BE2C (cell line): ENCODE measurements around the gene SHTN1.

Experiments
- DNase-seq: peaks from one replicate; pipeline ENCODE4 v3.0.0-alpha.2; 2020
- H3K27me3 ChIP-seq: fragments of 250-450 bp; sonication (Bioruptor Pico); 2 replicates; pipeline ENCODE4 v1.5.1; 2020; ENCODE audit warnings: mild to moderate bottlenecking
- H3K36me3 ChIP-seq: fragments of 250-450 bp; sonication (Bioruptor Pico); 2 replicates; pipeline ENCODE4 v1.5.1; 2020; ENCODE audit warnings: mild to moderate bottlenecking
- H3K4me1 ChIP-seq: fragments of 250-450 bp; sonication (Bioruptor Pico); 2 replicates; pipeline ENCODE4 v1.5.1; 2020
- H3K4me3 ChIP-seq: 2 replicates; pipeline ENCODE4 v1.5.1; 2011; ENCODE audit warnings: low read depth, low read length
- H3K9me3 ChIP-seq: fragments of 250-450 bp; sonication (Bioruptor Pico); 2 replicates; pipeline ENCODE4 v1.5.1; 2020
- CTCF ChIP-seq: IDR thresholded peaks from 2 replicates; pipeline ENCODE4 v1.5.1; 2012; ENCODE audit warnings: mild to moderate bottlenecking, low read depth, low read length

Gene SHTN1

DNA sequence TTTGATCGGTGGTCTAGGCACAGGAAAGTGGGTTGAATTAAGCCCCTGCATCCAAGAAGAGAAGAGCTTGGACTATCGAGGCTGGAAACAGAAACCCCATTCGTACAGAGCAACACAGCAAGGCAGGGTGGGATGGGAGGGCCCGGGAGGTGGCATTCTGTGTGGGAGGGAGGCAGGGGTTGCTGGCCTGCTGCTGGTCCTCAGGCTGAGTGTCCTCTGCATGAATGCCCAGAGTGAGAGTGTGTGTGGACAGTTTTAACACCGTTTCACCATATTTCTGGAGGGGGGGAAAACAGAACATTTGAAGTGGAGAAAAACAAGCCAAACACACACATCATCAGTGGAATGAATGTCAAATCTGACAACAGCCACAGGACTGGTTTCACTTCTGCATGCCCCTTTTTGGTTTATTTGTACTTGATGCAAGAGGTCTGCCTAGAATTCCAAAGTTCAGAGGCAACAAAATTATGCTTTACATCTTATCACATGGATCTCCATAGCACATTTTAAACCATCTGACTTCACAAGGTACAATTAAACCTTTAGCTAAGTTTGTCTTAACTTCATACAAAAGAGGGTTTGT, 166.8 kb downstream of the SHTN1 start:
- Histone ChIP-seq H3K4me1 (no peaks in the 10 kb centered on the region), H3K27me3 (peaks cover 9% of the 10 kb centered on the region), H3K36me3 (no peaks in the 10 kb centered on the region), H3K9me3 (no peaks in the 10 kb centered on the region), H3K4me3 (no peak overlapping the region)
- no peak for TF ChIP-seq CTCF
- no peak for DNase-seq

GRCh38 chr10:116836902-116837523, 168.0 kb downstream of the SHTN1 start:
- DNase-seq, result no peak
- TF ChIP-seq CTCF, result no peak
- Histone ChIP-seq H3K4me3 (no peak overlapping the region), H3K4me1 (no peaks in the 10 kb centered on the region), H3K27me3 (peaks cover 9% of the 10 kb centered on the region), H3K9me3 (no peaks in the 10 kb centered on the region), H3K36me3 (no peaks in the 10 kb centered on the region)

DNA sequence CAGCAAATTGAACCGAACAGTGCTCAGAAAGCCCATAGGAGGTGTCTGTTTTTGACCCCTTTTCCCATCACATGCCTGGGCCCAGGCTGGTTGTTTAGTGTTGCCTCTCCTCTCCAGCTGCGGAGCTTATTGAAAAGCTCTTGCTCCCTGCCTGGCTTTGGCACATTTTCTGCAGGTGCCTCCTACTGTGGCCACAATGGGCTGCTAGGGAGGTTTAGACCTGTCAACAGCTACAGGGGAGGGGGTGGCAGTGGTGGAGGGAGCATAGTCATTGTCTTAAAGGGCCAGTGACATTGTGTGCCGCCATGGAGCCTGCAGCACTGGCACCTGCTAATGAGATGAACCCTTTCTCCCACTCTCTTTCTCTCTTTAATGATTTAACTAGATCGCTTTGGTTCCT, 168.9 kb downstream of the SHTN1 start:
- peaks cover 9% of the 10 kb centered on the region for H3K27me3 ChIP-seq
- no peak overlapping the region for H3K4me3 ChIP-seq
- no peaks in the 10 kb centered on the region for H3K9me3 ChIP-seq
- DNase-seq, result no peak
- no peak for TF ChIP-seq CTCF
- H3K36me3 ChIP-seq, result no peaks in the 10 kb centered on the region
- H3K4me1 ChIP-seq, result no peaks in the 10 kb centered on the region

DNA sequence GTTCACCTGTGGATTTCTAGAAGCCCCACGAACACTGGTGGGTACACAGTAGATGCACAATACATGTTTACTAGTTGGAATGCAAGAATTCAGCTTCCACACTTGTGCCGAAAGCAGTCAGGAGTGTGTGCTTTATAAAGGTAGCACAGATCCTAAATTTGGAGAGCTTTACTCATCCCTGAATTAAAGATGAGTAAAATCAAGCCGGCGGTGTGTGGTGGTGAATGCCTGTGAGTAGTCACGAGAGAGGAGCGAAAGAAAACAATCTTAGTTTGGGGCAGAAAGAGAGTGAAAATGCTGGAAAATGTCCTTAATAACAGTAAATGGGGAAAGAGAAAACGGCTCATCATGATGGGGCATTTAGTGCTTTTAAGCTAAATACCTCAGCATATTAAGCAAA, 169.3 kb downstream of the SHTN1 start:
- no peaks in the 10 kb centered on the region for H3K36me3 ChIP-seq
- H3K4me1 ChIP-seq, result no peaks in the 10 kb centered on the region
- no peaks in the 10 kb centered on the region for H3K9me3 ChIP-seq
- H3K4me3 ChIP-seq, result no peak overlapping the region
- TF ChIP-seq CTCF, result no peak
- no peak for DNase-seq
- peaks cover 9% of the 10 kb centered on the region for H3K27me3 ChIP-seq

DNA sequence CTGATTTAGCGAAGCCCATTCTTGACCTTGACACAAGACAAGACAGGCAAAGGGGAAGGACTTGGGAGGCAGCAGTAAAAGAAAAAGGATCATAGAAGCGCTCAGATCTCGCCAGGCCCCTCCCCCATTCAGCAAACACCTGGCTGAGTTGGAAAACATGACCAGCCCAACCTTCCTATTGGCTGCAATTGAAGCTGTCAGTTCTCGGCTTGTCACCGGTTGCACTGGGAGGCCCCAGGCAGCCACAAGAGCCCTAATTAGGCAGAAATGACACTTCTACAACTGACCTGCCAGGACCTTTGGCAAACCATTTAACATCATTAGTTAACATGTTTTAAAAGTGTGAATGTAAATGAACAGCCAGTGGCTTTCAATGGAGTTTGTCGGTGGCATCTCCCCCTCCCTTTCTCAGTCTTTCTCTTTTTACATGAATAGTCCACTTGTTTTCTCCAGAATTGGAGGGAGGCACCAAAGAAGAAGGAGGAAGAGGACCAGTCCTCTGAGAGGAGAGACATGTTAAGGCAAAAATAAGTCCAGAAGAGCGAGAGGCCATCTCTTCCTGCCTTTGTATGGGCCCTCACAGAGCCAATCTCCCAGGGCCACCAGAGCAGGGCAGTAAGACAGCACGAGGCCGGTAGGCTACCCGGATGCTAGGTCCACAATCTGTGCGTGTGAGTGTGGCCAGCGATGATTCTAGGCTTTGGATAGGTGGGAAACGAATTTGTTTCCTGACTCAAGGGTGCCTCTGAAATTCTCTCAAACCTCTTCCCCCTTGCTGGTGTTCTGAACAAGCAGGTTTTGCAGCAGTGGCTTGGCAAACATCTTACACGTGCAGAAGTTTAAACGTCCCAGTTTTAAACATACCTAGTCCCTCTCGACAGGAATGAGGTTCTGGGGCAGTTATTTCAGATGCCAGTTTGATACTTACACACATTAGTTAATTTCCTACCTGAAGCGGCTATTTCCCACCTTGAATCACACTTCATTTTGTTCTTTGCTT, 170.7 kb downstream of the SHTN1 start:
- no peaks in the 10 kb centered on the region for H3K9me3 ChIP-seq
- H3K4me3 ChIP-seq, result no peak overlapping the region
- no peak for TF ChIP-seq CTCF
- DNase-seq, result no peak
- no peaks in the 10 kb centered on the region for H3K36me3 ChIP-seq
- no peaks in the 10 kb centered on the region for H3K4me1 ChIP-seq
- peaks cover 9% of the 10 kb centered on the region for H3K27me3 ChIP-seq
